Keratinocyte (primary cell): Measurements from ENCODE around the gene CHMP1B. TPM values are rescaled to one million over a fixed set of nuclear protein-coding genes. Genes with fewer than 3 reads are reported as not detected.

ENCODE experiments used
- DNase-seq: peaks from one replicate; pipeline ENCODE4 v3.0.0-alpha.2; 2011; ENCODE audit warnings: low read depth, missing footprints, low spot score
- FAIRE-seq: peaks from 2 replicates; lab custom pipeline; 2011; peaks lifted over from hg19 to GRCh38; lab: Jason Lieb, UNC
- H2AFZ ChIP-seq: 2 replicates; pipeline ENCODE4 v1.6.0; 2012; ENCODE audit warnings: low read length, control low read depth, inconsistent platforms; ENCODE audit not compliant: control insufficient read depth
- H3K27ac ChIP-seq: 2 replicates; pipeline ENCODE4 v1.5.1; 2011; ENCODE audit warnings: low read length; ENCODE audit not compliant: control insufficient read depth, insufficient read depth
- H3K27me3 ChIP-seq: 3 replicates; pipeline ENCODE4 v1.6.0; 2011; ENCODE audit warnings: low read length; ENCODE audit not compliant: control insufficient read depth, insufficient read depth; ENCODE audit errors: extremely low read depth
- H3K36me3 ChIP-seq, 2 experiments: 2 replicates in 1 of 2; 3 replicates in 1 of 2; pipeline ENCODE4 v1.5.1; 2011; ENCODE audit warnings: low read length in 2 of 2, mild to moderate bottlenecking in 1 of 2; ENCODE audit not compliant: control insufficient read depth in 2 of 2, insufficient read depth in 2 of 2; ENCODE audit errors: extremely low read depth in 1 of 2
- H3K4me1 ChIP-seq: 3 replicates; pipeline ENCODE4 v1.5.1; 2011; ENCODE audit warnings: low read length; ENCODE audit not compliant: control insufficient read depth, insufficient read depth; ENCODE audit errors: extremely low read depth
- H3K4me2 ChIP-seq: 3 replicates; pipeline ENCODE4 v1.6.0; 2011; ENCODE audit warnings: low read depth, low read length; ENCODE audit not compliant: control insufficient read depth, insufficient read depth; ENCODE audit errors: extremely low read depth
- H3K4me3 ChIP-seq, 3 experiments: fragments of 200-600 bp in 1 of 3; sonication (generic) in 1 of 3; 2 replicates in 2 of 3; 3 replicates in 1 of 3; pipeline ENCODE4 v1.5.1; 2011 to 2016; ENCODE audit warnings: low read length in 3 of 3, mild to moderate bottlenecking in 3 of 3, control low read depth in 2 of 3, inconsistent platforms in 1 of 3, low read depth in 1 of 3, mixed read lengths in 1 of 3, mixed run types in 1 of 3, moderate library complexity in 1 of 3; ENCODE audit not compliant: control insufficient read depth in 2 of 3, insufficient read depth in 2 of 3; ENCODE audit errors: extremely low read depth in 1 of 3
- H3K79me2 ChIP-seq: 2 replicates; pipeline ENCODE4 v1.6.0; 2012; ENCODE audit warnings: low read length; ENCODE audit not compliant: control insufficient read depth, insufficient read depth
- H3K9ac ChIP-seq: 3 replicates; pipeline ENCODE4 v1.6.0; 2011; ENCODE audit warnings: low read length; ENCODE audit not compliant: control insufficient read depth, insufficient read depth; ENCODE audit errors: extremely low read depth
- H3K9me1 ChIP-seq: 3 replicates; pipeline ENCODE4 v1.6.0; 2011; ENCODE audit warnings: low read length; ENCODE audit not compliant: control insufficient read depth, insufficient read depth; ENCODE audit errors: extremely low read depth
- H3K9me3 ChIP-seq: 2 replicates; pipeline ENCODE4 v1.5.1; 2012; ENCODE audit warnings: low read depth, low read length; ENCODE audit not compliant: control insufficient read depth
- H4K20me1 ChIP-seq: 3 replicates; pipeline ENCODE4 v1.6.0; 2011; ENCODE audit warnings: low read length; ENCODE audit not compliant: control insufficient read depth, insufficient read depth; ENCODE audit errors: extremely low read depth
- EZH2 ChIP-seq: IDR thresholded peaks from one replicate; pipeline ENCODE4 v1.6.1; 2012; ENCODE audit warnings: inconsistent platforms, mild to moderate bottlenecking, low read length, moderate library complexity
- dilution Hi-C: fragments of 300-500 bp; cut with MboI; formaldehyde crosslinking; loops from one replicate; pipeline ENCODE4 v1.7.0; 2020; ENCODE audit warnings: low sequenced_read_pairs; ENCODE audit not compliant: extremely low pct_ligation_motif_present
- polyA plus RNA-seq, 5 experiments: library from polyadenylated mRNA; depleted of rRNA in 3 of 5; stranded (reverse) in 3 of 5; stranded (forward) in 1 of 5; unstranded in 1 of 5; fragments of >200 nt; gene quantifications; 1 replicate in 1 of 5; 2 replicates in 3 of 5; 3 replicates in 1 of 5; pipeline versions ENCODE4 v1.2.1 to v1.2.3, GENCODE V29; 2011 to 2012; ENCODE audit warnings: missing spikeins in 2 of 5, low read depth in 1 of 5, low replicate concordance in 1 of 5
- TF ChIP-seq, protein P1 (sequence below), 3 experiments: IDR thresholded peaks in 1 of 3; conservative IDR thresholded peaks in 1 of 3; optimal IDR thresholded peaks in 1 of 3; 2 replicates in 2 of 3; 3 replicates in 1 of 3; pipeline versions ENCODE3 to v1.5.1; 2011; ENCODE audit warnings: low read length in 3 of 3, mild to moderate bottlenecking in 3 of 3, moderate library complexity in 2 of 3, control low read depth in 1 of 3, inconsistent platforms in 1 of 3; ENCODE audit not compliant: insufficient read depth in 2 of 3; ENCODE audit errors: extremely low read depth in 1 of 3

Gene CHMP1B
- polyA plus RNA-seq, 1 donor (not counting 4 experiments of a cell fraction or from before 2014, with no cell fraction given): 54.7 TPM

DNA sequence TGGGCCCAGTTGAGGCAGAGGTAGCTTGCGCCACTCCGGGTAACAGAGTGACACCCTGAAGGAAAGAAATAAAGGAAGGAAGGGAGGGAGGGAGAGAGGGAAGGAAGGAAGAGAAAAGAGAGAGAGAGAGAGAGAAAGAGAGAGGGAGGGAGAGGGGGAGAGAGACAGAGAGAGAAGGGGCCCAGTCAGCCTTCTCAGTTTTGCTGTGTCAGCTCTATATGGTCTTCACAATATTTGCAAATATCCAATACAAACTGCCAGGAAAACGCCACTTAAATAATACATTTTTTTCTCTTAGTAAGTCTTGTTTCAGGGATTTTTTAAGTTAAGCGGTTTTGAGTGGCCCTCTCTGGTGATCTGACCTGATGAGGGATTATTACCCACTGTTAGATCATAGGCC is 5.6 kb upstream of the CHMP1B start:
- no peaks in the 10 kb centered on the region for H3K27me3 ChIP-seq
- dilution Hi-C loops: no loop called here
- no peak overlapping the region for H3K4me2 ChIP-seq
- no peak overlapping the region for H3K4me3 ChIP-seq
- DNase-seq: no peak
- no peak overlapping the region for H2AFZ ChIP-seq
- no peaks in the 10 kb centered on the region for H4K20me1 ChIP-seq
- no peaks in the 10 kb centered on the region for H3K9me1 ChIP-seq
- H3K4me1 ChIP-seq: peaks cover 13% of the 10 kb centered on the region
- H3K79me2 ChIP-seq: no peaks in the 10 kb centered on the region
- H3K9me3 ChIP-seq: no peaks in the 10 kb centered on the region
- no peak overlapping the region for H3K9ac ChIP-seq
- no peaks in the 10 kb centered on the region for H3K36me3 ChIP-seq
- FAIRE-seq: no peak
- TF ChIP-seq, protein P1, sequence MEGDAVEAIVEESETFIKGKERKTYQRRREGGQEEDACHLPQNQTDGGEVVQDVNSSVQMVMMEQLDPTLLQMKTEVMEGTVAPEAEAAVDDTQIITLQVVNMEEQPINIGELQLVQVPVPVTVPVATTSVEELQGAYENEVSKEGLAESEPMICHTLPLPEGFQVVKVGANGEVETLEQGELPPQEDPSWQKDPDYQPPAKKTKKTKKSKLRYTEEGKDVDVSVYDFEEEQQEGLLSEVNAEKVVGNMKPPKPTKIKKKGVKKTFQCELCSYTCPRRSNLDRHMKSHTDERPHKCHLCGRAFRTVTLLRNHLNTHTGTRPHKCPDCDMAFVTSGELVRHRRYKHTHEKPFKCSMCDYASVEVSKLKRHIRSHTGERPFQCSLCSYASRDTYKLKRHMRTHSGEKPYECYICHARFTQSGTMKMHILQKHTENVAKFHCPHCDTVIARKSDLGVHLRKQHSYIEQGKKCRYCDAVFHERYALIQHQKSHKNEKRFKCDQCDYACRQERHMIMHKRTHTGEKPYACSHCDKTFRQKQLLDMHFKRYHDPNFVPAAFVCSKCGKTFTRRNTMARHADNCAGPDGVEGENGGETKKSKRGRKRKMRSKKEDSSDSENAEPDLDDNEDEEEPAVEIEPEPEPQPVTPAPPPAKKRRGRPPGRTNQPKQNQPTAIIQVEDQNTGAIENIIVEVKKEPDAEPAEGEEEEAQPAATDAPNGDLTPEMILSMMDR (optimal IDR thresholded peaks at IDR 0.05 in 1 of 3, IDR thresholded peaks at IDR 0.05 in 1 of 3, conservative IDR thresholded peaks at IDR 0.05 in 1 of 3; ENCODE audit: extremely low read depth in 1 of 3, insufficient read depth in 2 of 3, low read length in 3 of 3): no peak
- no peak for TF ChIP-seq EZH2
- H3K27ac ChIP-seq: no peak overlapping the region

DNA sequence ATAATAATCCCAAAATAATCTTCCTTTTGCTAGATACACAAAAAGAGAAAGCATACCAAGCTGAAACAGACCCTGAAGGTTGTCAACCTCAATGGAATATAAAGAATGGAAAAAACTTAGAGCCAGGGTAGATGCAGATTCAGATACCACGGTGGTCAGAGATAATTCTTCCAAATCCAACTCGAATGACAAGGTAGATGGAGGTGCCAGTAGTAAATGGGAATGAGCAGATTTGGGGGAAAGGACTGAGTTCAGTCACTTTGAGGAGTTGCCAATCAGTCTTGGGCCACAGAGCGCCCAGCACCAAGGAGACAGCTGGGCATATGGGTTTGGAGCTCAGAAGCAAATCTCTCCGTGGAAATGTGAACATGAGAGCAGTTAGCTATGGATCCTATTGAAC is 3.4 kb upstream of the CHMP1B start:
- dilution Hi-C loops: no loop called here
- H3K27me3 ChIP-seq: no peaks in the 10 kb centered on the region
- no peak overlapping the region for H3K4me3 ChIP-seq
- H2AFZ ChIP-seq: no peak overlapping the region
- no peak for TF ChIP-seq EZH2
- TF ChIP-seq, protein P1 (optimal IDR thresholded peaks at IDR 0.05 in 1 of 3, IDR thresholded peaks at IDR 0.05 in 1 of 3, conservative IDR thresholded peaks at IDR 0.05 in 1 of 3; ENCODE audit: extremely low read depth in 1 of 3, insufficient read depth in 2 of 3, low read length in 3 of 3): no peak
- H3K9me3 ChIP-seq: no peaks in the 10 kb centered on the region
- H3K79me2 ChIP-seq: peaks cover 16% of the 10 kb centered on the region
- no peak overlapping the region for H3K9ac ChIP-seq
- no peak overlapping the region for H3K4me2 ChIP-seq
- FAIRE-seq (no peak), DNase-seq (no peak)
- H3K9me1 ChIP-seq: no peaks in the 10 kb centered on the region
- H3K27ac ChIP-seq: no peak overlapping the region
- H3K4me1 ChIP-seq: peaks cover 14% of the 10 kb centered on the region
- no peaks in the 10 kb centered on the region for H3K36me3 ChIP-seq
- no peaks in the 10 kb centered on the region for H4K20me1 ChIP-seq
